Suprapubic skin (tissue), 4 donors: ENCODE measurements around the gene HAUS7.

Source experiments
- POLR2A ChIP-seq, 2 donors: fragments of 450-650 bp; IDR thresholded peaks; one replicate each; pipeline ENCODE4 v1.6.1; 2017; ENCODE audit warnings: antibody characterized with exemption in 2 of 2, mild to moderate bottlenecking in 2 of 2, moderate library complexity in 2 of 2
- POLR2AphosphoS5 ChIP-seq, 3 donors: sonication (generic); formaldehyde crosslinking; IDR thresholded peaks; one replicate each; pipeline ENCODE4 v1.6.1; 2017; ENCODE audit warnings: antibody characterized with exemption in 3 of 3
- TF ChIP-seq, protein P1 (sequence below), 2 donors: fragments of 200-600 bp in 1 of 2; fragments of 450-650 bp in 1 of 2; sonication (generic) in 1 of 2; IDR thresholded peaks; one replicate each; pipeline ENCODE4 v1.5.1; 2016 to 2019; ENCODE audit warnings: antibody characterized with exemption in 2 of 2, mild to moderate bottlenecking in 1 of 2, moderate library complexity in 1 of 2

DNA sequence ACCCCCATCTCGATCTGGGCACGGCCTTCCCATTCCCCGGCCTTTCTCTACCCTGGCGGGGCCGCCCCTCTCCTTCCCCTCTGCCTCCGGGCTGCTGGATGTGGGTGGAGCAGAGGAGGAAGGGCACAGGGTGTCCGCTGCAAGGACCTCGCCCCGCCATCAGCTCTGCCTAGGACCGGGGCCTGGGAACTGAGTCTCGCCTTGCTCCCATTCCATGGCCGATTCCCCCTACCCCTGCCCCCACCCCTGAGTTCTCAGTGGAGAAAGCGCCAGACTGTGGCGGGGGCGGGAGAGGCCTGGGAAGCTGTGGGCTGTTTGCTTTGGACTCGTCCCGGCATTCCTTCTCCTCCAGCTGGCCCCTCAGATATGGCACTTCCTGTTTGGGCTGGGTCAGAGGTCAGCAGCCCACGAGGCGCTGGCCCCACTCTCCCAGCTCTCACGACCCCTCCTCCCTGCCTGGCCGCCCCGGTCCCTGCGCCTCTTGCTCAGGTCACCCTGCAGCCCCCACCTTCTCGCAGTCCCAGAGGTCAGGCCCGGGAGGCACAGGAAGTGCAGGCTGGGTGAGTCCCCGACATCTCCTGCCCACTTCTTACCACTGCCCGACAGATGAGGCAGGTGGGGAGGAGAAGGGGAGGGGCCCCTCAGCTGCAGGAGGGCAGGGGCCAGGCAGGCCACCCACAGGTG, 18.0 kb upstream of the HAUS7 start:
- TF ChIP-seq POLR2AphosphoS5 (IDR thresholded peaks at IDR 0.05), result no peak
- TF ChIP-seq, protein P1, sequence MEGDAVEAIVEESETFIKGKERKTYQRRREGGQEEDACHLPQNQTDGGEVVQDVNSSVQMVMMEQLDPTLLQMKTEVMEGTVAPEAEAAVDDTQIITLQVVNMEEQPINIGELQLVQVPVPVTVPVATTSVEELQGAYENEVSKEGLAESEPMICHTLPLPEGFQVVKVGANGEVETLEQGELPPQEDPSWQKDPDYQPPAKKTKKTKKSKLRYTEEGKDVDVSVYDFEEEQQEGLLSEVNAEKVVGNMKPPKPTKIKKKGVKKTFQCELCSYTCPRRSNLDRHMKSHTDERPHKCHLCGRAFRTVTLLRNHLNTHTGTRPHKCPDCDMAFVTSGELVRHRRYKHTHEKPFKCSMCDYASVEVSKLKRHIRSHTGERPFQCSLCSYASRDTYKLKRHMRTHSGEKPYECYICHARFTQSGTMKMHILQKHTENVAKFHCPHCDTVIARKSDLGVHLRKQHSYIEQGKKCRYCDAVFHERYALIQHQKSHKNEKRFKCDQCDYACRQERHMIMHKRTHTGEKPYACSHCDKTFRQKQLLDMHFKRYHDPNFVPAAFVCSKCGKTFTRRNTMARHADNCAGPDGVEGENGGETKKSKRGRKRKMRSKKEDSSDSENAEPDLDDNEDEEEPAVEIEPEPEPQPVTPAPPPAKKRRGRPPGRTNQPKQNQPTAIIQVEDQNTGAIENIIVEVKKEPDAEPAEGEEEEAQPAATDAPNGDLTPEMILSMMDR (IDR thresholded peaks at IDR 0.05), result no peak
- no peak for TF ChIP-seq POLR2A (IDR thresholded peaks at IDR 0.05)
